HG03066 (cell line): Measurements from ENCODE around the gene ZNF775.

ENCODE experiments used
- ATAC-seq: cut with Tn5 transposase; IDR thresholded peaks from one replicate; pipeline ENCODE4 v1.9.1; 2021; ENCODE audit warnings: low read depth; ENCODE audit not compliant: unreplicated experiment

Gene ZNF775

DNA sequence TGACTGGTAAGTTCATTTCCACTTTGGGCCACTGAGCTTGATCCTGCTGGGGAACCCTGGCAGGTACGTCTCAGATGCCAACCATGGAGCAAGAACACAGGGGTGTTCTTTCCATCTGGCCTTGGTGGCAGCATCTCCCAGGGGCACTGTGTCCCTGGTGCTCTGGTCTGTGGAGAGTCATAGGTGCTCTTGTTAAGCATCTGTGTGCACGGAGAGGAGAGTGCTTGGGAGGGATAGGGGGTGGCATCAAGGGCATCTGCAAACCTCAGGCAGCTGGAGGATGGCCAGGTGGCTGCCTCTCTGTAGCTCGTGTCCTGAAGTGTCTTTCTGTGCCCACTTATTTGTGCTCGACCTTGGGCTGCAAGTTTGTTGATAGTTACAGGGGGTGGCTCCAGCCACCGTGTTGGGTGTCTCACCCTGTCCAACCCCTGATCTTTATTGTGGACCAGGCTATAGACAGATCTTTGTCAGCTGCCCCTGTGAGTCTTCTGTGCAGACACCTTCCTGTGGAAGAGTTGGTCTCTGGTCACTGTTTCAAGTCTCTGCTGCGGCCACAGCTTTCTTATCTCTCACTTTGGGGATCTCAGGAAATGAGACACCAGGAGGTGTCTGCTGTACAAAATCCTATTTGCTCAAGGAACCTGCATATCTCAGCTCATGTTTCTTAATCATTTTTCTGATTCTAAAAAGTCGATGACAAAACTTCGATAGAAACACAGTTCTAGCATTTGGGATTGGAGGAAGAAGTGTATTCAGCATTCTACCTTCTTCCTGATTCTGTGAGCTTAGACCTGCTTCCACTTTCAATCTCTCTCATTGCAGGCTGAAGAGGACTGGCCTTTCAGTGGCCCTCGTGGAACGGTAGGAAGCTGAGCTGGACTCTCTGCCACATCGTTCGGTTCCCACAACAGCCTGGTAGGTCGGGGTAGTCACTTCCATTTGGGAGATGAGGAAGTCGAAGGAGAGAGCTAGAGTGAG lies 54.1 kb downstream of the ZNF775 start:
- ATAC-seq, result peak; percentile 36

DNA sequence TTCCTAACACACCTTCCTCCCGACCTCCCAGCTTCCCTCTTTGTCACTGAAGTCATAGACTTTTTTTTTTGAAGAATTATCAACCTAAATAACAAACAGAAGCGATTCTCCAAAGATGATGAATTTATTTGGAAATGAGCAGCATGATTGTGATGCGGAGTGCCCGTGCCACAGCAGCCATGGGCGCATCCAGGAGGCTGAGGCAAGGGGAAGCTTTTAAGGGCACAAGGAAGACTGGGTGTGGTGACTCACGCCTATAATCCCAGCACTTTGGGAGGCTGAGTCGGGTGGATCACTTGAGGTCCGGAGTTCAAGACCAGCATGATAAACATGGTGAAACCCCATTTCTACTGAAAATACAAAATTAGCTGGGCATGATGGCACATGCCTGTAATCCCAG lies 55.1 kb downstream of the ZNF775 start:
- no peak for ATAC-seq

DNA sequence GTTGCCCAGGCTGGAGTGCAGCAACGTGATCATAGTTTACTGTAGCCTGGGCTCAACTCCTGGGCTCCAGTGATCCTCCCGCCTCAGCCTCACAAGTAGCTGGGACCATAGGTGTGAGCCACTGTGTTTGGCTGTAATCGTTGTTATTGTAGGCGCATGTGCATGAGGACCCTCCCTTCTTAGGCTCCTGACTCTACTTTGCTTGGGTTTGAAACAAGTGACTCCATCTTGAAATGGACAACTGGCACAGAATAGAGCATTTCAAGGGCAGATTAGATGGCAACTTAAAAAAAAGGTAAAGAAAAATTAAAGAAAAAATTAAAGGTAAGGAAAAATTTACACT lies 55.9 kb downstream of the ZNF775 start:
- peak; percentile 5 for ATAC-seq

DNA sequence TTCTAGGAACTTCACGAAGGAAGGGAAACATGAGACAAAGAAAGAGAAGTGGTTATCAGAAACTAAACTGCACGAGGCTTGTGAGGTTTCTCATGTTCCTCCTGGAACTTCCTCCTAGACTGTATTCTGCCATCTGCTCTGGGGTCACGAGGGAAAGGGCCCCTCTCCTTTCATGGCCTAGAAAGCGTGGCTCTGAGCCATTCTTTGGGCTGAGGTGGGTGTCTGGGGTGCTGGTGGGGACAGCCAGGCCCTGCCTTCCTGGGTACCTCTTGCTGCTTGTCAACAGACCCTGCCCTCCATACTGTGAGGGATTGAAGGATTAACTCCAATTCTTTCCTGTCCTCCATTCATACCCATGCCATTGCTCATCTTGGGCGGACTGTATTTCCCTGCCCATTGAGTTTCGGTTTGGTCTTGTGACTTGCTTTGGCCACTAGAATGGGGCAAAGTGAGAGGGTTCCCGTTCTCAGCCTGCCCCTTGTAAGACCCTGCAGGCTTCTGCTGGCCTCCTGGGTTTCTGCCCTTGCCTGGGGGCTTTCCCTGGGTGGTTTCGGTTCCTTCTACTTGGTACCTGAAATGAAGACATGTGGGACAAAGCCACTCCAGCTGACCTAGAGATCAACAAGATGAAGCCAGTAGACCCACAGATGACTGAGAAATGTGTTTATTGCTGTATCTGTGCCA lies 56.4 kb downstream of the ZNF775 start:
- ATAC-seq, result peak; percentile 81

DNA sequence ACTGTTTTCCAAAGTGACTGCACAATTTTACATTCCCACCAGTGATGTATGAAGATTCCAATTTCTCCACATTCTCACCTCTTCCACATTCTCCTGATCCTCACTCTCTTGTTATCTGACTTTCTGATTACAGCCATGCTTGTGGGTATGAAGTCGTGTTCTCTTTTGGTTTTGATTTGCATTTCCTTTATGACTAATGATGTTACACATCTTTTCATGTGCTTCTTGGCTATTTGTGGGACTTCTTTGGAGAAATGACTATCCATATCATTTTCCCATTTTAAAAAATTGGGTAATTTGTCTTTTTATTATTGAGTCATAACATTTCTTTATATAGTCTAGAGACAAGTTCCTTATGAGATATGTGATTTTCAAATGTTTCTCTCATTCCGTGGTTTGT lies 60.8 kb downstream of the ZNF775 start:
- ATAC-seq, result no peak

DNA sequence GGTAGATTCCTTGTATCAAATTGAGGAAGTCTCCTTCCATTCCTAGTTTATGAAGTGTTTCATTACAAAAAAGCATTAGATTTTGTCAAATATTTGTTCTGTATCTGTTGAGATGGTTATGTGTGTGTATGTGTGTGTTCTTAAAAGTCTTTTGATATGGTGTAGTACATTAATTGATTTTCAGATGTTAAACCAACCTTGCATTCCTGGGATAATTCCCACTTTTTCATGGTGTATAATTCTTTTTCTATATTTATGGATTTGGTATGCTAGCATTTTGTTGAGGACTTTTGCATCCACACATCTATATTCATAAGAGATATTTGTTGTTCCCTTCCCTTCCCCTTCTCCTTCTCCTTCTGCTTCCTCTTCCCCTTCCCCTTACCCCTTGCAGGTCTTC lies 62.4 kb downstream of the ZNF775 start:
- ATAC-seq, result no peak

DNA sequence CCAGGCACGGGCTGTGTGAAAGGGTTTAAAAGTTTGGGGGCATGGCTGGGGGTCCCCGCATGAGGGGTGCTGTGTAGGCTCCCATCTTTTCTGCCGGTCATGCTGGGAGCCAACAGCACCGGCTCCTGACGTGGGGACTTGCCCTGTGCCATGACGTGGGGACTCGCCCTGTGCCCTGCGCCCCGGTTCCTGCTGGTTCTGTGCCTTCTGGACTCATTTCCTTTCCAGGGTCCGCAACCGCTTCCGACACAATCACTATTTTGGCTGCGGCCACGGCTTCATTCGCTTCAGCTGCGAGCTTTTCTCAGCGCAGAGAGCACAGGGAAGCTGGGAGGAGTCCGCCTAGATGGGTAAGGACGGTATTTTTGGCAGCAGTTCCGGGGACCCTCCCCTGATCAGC lies 63.7 kb downstream of the ZNF775 start:
- ATAC-seq, result no peak

DNA sequence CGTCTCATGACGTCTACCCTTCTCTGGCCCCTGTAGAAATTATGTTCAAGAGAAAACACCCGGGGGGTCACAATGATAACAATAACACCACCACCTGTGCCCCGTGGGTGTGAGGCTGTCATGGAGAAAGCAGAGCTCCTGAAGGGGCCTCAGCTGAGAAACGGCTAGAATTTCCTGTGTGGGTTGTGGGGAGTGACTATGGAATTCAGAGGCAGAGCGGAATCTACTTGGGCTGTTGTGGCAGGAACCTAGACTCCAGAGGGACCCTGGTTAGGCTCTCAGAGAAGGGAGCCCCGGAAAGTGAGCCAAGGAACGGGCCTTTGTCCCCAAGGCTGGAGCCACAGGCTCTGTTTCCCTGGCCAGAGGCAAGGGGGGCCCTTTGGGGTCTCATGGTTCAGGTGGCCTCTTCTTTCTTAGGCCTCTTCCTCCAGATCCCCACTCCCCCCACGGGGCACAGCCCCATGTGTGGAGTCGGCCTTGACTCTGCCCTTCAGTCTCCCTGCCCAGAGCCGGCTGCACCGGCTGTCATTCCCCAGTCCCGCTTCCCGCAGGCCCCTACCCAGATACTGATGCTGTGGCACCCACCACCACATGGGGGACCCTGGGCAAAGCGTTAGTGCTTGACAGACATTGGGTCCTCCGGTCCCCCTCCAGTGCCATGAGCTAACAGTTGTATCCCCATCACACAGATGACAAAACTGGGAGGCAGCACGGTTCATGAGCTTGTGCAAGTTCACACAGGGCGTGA lies 64.8 kb downstream of the ZNF775 start:
- ATAC-seq, result no peak

DNA sequence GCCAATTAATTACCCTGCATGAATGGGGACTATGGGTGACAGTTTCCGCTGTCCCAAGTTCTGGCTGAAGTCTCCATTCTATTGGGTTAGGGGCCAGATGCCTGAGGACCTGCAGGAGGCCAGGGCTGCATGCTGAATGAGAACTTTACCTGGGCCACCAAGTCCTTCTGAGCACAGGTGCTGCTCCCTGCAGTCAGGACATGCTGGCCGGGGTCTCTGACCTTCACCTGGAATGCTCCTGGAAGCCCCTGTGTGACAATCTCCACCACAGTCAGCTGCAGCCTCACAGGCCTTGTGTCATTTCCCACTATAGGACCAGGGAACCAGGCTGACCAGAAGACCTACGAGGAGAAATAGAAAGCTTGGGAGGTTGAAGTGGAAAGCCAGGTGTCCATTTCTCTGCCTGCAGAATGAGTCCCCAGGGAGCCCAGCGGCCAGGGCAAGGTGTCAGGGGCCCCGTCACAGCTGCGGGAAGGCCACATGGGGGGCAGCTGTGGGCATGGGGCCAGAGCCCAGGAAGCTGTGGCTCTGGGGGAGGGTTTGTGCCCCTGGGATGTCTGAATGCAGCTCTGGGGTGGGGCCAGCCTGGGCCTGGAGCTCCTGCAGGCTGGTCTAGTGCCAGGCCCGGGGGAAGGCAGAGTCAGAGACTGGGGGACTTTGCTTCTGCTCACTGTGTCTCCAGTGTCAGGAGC lies 65.7 kb downstream of the ZNF775 start:
- ATAC-seq, result no peak

DNA sequence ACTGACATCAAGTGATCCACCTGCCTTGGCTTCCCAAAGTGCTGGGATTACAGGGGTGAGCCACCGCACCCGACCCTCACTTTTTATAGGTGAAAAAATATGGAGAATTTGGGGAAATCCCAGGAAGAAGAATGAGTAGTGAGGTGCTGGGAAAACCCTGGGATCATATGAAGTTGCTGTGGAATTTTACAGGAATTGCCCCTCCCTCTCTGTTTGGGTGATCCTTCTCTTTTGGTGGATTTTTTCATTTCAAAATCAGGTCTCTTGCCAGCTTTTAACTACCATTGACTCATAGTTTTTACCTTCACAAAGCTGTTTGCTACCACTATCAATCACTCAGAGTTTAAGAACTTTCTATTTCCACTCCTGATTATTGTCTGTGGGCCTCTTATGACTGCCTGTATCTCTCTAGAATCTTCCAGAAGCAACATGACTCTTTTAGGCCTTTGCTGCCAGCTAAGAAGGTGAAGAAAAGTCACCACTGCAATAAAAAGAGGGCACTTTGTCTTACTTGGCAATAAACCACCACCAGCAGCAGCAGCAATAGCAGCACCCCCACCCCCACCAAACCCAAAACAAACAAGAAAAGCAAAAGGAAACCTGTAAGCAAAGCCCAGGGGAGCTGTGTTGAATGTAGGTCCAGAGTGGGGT lies 67.3 kb downstream of the ZNF775 start:
- no peak for ATAC-seq
